A375 (cell line): ENCODE results near the gene PGAM5. TPM values are rescaled to one million over a fixed set of nuclear protein-coding genes. Genes with fewer than 3 reads are reported as not detected.

ENCODE experiments used
- small RNA-seq: library from RNA; depleted of rRNA; stranded (forward); fragments of <200 nt; gene quantifications from one replicate; pipeline ENCODE3, GENCODE V24; 2014
- total RNA-seq: library from RNA; depleted of rRNA; stranded (reverse); fragments of >200 nt; shearing (Covaris generic); gene quantifications from 2 replicates; pipeline ENCODE4 v1.2.3, GENCODE V29; 2014; rRNA removed

PGAM5 gene
- 81.7 and 104 TPM in 2 replicates for total RNA-seq

DNA sequence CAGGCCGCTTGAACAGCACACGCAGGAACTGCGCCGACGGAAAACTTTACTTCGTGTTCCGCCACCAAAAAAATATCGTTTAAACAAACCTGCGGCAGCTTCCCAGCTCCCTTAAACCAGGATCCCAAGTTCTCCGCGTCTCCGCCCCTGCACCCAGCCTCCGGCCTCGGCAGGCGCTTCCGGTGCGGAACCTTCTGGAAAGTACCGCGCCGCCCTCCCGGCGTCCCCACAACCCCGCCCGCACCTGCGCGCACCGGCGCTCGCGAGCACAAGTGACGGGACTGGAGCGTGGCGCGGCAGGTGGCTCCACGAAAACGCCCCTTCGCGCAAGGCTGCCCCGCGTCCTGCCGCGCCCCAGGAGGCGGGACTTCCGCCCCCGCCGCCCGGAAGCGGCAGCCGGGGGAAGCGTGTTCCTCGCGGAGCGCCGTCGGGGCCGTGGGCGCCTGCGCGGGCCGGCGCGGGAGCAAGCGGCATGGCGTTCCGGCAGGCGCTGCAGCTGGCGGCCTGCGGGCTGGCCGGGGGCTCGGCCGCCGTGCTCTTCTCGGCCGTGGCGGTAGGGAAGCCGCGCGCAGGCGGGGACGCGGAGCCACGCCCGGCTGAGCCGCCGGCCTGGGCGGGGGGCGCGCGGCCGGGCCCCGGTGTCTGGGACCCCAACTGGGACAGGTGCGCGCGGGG, at the start of gene PGAM5:
Gene PGAM5, plus strand, starts transcription at position 438 of the 675 bp plus-strand sequence. Its CDS starts 35 bp downstream, at position 473.

DNA sequence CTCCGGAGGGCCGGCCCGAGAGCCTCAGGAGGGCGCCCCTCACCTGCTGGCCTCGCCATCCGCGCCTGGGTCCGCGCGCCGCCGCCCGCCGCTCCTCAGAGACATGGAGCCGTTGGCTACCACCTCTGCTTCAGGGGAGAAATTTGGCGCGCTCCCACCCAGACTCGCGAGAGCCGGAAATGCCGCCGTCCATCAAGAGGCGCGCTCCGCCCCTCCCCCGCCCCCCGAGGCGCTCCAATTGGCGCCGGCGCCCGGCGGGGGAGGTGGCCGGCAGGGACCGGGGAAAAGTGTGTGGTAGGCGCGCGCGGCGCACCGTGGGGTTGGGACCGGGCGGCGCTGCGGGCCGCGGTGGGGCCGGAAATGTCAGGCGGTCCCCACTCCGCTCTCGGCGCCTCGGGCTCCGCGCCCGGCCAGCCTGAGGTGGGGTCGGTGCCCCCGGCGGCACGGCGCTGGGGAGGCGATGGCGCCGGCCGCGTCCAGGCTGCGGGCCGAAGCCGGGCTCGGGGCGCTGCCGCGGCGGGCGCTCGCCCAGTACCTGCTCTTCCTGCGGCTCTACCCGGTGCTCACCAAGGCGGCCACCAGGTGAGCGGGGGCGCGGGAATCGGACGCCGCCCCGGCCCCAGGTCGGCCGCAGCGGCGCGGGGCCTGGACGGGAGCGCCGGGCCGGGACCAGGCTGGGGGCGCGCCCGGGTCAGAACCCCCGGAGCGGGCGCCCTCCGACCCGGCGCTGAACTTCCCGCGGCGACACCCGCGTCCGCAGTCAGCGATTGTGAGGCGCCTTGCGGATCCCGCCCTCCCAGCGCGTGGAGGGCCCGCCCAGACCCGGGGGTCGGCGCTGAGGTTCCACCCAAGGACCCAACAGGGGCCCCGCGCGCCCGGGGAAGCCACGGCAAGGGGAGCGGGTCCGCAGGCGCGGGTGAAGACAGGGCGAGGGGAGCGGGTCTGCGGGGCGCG, 23.2 kb upstream of the PGAM5 start, which contains the start of the genes POLE and PXMP2:
Gene POLE, minus strand, starts transcription at position 132 of the 954 bp plus-strand sequence. Its CDS starts 27 bp downstream, at position 105.
Gene PXMP2, plus strand, starts transcription at position 377 of the 954 bp plus-strand sequence. Its CDS starts 84 bp downstream, at position 461.

DNA sequence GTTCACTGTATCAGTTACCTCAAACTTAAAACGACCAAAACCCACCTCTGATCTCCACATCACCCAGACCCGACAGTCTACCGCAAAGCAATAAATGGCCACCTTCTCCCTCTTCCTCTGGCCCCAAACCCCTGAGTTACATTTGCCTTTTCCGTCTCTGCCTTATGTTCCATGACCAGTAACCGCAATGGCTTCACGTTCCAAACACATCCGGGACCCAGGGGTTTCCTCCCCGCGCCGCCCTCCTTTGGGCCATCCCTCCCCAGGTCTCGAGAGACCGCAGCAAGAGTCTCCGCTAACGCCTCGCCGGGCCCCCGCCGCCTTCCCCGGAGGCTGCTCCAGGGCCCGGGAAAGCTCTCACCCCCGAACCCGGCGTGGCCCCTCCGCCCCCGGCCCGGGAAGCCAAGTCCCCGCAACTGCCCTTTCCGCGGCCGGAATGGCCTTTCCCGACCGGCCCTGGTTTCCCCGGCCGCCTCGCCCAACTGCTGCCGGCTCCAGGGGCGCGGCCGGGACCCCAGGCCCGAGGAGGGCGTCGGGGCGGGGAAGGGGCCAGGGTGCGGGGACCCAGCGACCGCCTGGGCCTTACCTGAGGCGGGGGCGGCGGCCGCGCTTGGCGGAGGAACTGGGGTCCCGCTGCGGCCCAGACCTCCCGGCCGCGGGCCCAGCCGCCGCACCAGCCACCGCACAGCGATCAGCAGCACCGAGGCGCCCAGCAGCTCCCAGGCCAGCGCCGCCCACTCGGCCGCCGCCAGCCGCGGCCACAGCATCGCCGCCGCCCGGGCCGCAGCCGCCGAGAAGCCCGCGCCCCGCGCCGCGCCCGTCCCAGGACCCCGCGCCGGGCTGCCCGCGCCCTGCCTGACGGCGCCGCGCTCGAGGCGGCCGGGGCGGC, 50.6 kb downstream of the PGAM5 start, which contains the start of gene ANKLE2:
Gene ANKLE2, minus strand, starts transcription at position 801 of the 889 bp plus-strand sequence. Its CDS starts 34 bp downstream, at position 767.

Small RNAs within 50 kb of the gene (small RNA-seq; reads per million reads assigned to genes)
- gene RNA5SP379: 1.3 reads per million, percentile 63 among the genes with 10 or more reads in this experiment

Other genes with a start within 250 kb of the PGAM5 start
- 11.3 and 17.9 TPM in 2 replicates for gene FBRSL1, start 220.7 kb upstream of the PGAM5 start, total RNA-seq
- gene LRCOL1, start 100.3 kb upstream of the PGAM5 start, total RNA-seq: 0.19 TPM in 1 of 2 replicates, not detected in the other
- not detected in 2 replicates for gene P2RX2, start 92.1 kb upstream of the PGAM5 start, total RNA-seq
- 84.5 and 95.1 TPM in 2 replicates for gene POLE, start 23.5 kb upstream of the PGAM5 start, total RNA-seq
- 39.6 and 55.4 TPM in 2 replicates for gene PXMP2, start 23.3 kb upstream of the PGAM5 start, total RNA-seq
- gene ANKLE2, start 51.0 kb downstream of the PGAM5 start, total RNA-seq: 48.1 and 58.6 TPM in 2 replicates
- gene GOLGA3, start 118.0 kb downstream of the PGAM5 start, total RNA-seq: 74.9 and 86.3 TPM in 2 replicates
- 17.1 and 20.9 TPM in 2 replicates for gene CHFR, start 176.8 kb downstream of the PGAM5 start, total RNA-seq
- gene ZNF605, start 245.5 kb downstream of the PGAM5 start, total RNA-seq: 5.6 and 6.3 TPM in 2 replicates